ENCODE measurements around the gene CTSD.
A peak's percentile ranks its signal among the peaks of the same experiment; 100 is the strongest.
"Not testable (repeated sequence)": the region's sequence is repeated elsewhere in the genome, so short reads cannot be mapped to it uniquely, and the experiment has no call there.

The CTSD gene

GRCh38 chr11:1763796-1764661 is at the start of gene CTSD:
Gene CTSD, minus strand, starts transcription at chr11:1763927. Its CDS starts 68 bp downstream, at chr11:1763859.
- DNase-seq: peak; percentile 90

- not testable (repeated sequence) for DNase-seq
These were observed 49.6 kb upstream of the CTSD start for GRCh38 chr11:1813356-1813755.

GRCh38 chr11:1812801-1813200 is 49.1 kb upstream of the CTSD start:
- DNase-seq: no peak

GRCh38 chr11:1812274-1812673 is 48.5 kb upstream of the CTSD start:
- DNase-seq: no peak

DNA sequence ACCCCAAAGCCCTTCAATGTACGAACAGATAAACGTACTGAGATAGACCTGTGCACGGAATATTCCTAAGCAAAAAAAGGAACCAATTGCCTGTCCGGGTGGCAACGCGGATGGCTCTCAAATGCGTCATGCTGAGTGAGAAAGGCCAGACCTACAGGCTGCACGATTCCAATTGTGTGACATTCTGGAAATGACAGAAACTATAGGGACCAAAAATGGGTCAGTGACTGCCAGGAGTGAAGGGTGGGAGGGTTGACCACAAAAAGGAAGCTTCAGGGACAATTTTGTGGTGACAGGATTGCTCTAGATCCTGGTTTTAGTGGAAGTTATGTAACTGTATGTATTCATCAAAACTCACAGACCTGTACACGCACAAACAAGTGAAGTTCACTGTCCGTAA is 47.0 kb upstream of the CTSD start:
- DNase-seq: no peak

DNA sequence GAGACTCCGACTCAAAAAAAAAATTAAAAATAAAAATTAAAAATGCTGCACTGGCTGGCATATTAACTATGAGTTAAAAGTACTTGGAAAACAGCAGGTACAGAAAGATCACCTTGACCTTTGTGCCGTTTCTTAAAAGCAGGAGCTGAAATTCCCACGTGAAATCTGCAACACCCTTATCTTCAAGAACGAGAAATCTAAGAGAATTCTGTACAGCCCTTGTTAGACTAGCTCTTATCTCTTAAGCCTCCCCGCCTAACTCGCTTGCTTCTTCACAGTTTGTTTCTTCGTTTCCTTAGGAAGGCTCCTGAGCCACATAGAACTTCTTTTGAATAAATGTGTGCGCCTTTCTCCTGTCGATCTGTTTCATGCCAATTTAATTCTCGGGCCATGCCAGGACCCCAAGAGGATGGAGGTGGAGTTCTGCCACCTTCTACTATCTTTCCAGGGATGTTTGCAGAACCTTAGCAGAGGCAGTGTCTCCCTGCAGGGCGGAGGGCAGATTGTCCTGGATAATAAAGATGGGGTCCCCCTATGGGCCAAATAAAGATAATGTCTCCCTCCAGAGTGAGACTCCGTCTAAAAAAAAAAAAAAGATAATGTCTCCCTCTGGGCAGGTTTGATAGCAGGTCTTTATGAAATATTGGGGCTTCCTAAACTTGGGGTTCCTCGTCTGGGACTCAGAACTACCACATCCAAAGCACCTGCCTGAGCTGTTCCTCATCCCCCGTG is 43.7 kb upstream of the CTSD start:
- DNase-seq: no peak

DNA sequence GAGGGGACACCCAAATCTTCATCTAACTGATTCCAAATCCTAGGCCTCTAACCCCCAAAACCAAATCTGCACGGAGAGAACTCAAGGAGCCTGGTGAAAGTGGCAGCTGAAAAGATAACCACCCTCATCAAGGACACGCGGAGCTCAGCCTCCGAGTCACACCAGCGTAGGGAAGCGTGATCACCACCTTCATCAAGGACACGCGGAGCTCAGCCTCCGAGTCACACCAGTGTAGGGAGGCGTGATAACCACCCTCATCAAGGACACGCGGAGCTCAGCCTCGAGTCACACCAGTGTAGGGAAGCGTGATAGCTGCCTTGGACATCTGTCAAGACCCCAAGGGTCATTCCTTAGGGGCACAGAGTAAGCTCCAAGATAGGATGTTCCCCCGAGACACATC is 41.8 kb upstream of the CTSD start:
- no peak for DNase-seq

GRCh38 chr11:1803835-1804519 is 40.2 kb upstream of the CTSD start:
- DNase-seq: not testable (repeated sequence)

GRCh38 chr11:1803246-1803645 is 39.5 kb upstream of the CTSD start:
- DNase-seq: no peak

- no peak for DNase-seq
These were observed 33.8 kb upstream of the CTSD start for GRCh38 chr11:1797391-1798125.

DNA sequence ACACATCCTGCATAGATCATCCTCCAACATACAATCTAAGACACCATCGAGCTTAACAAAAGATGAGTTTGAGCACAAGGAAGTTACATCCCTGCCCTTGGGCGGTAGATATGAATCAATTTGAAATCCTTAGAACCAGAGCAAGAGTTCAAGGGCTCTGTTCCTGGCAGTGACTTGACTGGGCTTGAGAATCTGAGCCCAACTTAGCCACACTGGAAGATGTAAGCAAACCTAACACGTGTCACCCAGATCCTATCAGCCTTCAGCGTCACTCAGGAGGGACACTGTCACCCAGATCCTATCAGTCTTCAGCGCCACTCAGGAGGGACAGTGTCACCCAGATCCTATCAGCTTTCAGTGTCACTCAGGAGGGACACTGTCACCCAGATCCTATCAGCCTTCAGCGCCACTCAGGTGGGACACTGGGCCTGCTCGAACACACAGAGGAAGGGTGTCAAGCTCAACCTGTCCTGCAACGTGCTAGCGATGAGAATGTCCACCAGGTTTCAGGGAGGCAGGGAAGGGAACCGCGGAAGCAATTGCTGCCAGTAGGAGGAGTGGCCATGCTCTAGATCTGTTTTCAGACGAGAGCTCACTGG is 32.8 kb upstream of the CTSD start:
- DNase-seq: no peak

GRCh38 chr11:1793081-1793480 is 29.4 kb upstream of the CTSD start:
- no peak for DNase-seq

GRCh38 chr11:1792461-1792860 is 28.7 kb upstream of the CTSD start:
- no peak for DNase-seq

DNA sequence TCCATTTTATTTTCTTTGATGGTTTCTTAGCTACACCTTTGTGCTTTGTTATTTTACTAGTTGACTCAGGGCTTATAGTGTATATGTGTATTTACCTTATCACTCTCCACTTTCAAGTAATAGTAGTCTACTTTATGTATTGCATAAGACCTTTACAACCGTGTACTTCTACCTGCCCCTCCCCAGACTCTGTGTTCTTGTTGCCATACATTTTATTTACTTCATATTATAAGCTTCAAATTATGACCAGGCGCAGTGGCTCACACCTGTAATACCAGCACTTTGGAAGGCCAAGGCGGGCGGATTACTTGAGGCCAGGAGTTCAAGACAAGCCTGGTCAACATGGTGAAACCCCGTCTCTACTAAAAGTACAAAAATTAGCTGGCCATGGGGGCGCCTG is 28.2 kb upstream of the CTSD start:
- DNase-seq: no peak

GRCh38 chr11:1786466-1786865 is 22.7 kb upstream of the CTSD start:
- DNase-seq: no peak

DNA sequence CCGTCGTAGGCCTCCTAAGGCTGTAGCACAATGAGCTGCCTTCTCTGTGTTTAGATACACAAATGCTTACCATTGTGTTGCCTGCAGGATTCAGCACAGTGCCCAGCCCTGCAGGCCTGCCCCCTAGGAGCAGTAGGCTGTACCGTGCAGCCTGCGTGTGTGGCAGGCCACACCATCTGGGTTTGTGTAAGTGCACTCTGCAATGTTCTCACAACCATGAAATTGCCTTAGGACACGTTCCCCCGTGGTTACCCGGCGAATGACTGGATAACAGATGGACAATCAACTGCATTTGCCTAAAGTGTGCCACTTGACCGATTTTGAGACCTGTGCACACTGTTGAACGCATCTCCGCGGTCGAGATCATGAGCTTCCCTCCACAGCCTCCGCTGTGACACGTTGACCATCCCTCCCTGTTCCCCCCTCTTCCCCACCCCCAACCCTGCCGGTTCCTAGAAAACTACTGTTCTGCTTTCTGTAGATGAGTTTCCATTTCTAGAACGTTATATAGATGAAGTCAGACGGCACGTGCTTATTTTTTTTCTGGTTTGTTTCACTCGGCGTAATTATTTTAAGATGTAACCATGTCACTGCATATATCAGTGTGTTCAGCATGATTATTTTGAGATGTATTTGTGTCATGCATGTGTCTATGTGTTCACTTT is 22.2 kb upstream of the CTSD start:
- no peak for DNase-seq

GRCh38 chr11:1784761-1785650 is 21.3 kb upstream of the CTSD start:
- no peak for DNase-seq

GRCh38 chr11:1783725-1784529 is 20.2 kb upstream of the CTSD start:
- DNase-seq: no peak

DNA sequence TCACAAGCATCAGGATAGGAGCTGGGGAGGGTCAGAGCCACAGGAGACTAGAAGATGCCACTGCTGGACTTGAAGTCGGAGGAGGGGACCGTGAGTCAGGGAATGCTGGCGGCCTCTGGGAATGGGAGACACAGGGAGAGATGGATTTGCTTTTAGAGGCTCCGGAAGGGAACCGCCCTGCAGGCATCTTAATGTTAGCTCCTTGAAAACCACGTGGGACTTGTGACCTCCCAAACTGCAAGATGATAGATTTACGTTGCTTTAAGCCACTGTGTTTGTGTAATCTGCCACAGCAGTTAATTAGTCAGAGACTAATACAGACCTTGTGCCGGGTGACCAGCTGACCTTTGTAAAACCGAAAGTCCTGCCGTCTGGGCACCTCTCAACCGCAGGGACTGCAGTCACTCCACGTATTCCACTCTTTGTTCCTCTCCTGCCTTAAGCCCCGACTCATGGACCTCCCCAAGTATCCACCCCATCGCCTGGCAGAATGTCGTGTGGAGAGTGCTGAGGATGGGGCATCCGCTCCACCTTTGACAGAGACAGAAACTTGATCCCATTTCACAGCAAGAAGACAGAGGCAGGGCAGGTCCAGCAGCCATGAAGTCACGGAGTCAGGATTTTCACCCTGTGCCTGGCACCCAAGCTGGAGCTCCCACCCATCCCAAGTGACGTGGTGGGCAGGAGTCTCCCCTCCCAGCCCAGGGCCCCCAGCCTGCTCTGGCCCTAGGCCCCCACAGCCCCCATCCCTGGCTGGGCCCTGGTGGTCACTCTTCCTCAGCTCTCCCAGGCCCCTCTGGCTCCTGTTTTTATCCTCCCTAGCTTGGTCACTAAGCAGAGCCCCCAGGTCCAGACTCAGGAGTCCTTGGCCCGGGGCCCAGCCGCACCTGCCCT is 19.4 kb upstream of the CTSD start:
- DNase-seq: no peak

All from right hindlimb (tissue), 1 donor.